HEK293 (cell line): ENCODE data around the gene TUBB3.

ENCODE experiments used
- BCL6B ChIP-seq: fragments of 450-650 bp; formaldehyde crosslinking; IDR thresholded peaks from 2 replicates; pipeline ENCODE4 v1.5.1; 2017; ENCODE audit warnings: missing biosample characterization, missing genetic modification characterization
- KLF7 ChIP-seq: fragments of 450-650 bp; formaldehyde crosslinking; IDR thresholded peaks from 2 replicates; pipeline ENCODE4 v1.5.1; 2016; ENCODE audit warnings: missing biosample characterization, missing genetic modification characterization, borderline replicate concordance
- KLF8 ChIP-seq: fragments of 450-650 bp; formaldehyde crosslinking; IDR thresholded peaks from 2 replicates; pipeline ENCODE4 v1.5.1; 2016; ENCODE audit warnings: missing biosample characterization, missing genetic modification characterization
- MYNN ChIP-seq: fragments of 450-650 bp; formaldehyde crosslinking; IDR thresholded peaks from 2 replicates; pipeline ENCODE4 v1.5.1; 2016; ENCODE audit warnings: missing biosample characterization, missing genetic modification characterization, borderline replicate concordance
- REPIN1 ChIP-seq: fragments of 450-650 bp; formaldehyde crosslinking; IDR thresholded peaks from 2 replicates; pipeline ENCODE4 v1.5.1; 2017; ENCODE audit warnings: missing biosample characterization, missing genetic modification characterization, low read depth
- REST ChIP-seq: fragments of 450-650 bp; formaldehyde crosslinking; IDR thresholded peaks from 2 replicates; pipeline ENCODE4 v1.5.1; 2016; ENCODE audit warnings: missing biosample characterization, missing genetic modification characterization
- SALL2 ChIP-seq: fragments of 450-650 bp; formaldehyde crosslinking; IDR thresholded peaks from 2 replicates; pipeline ENCODE4 v1.5.0; 2017; ENCODE audit warnings: missing biosample characterization, mild to moderate bottlenecking, missing genetic modification characterization, borderline replicate concordance
- WT1 ChIP-seq: fragments of 450-650 bp; formaldehyde crosslinking; IDR thresholded peaks from 2 replicates; pipeline ENCODE4 v1.5.1; 2016; ENCODE audit warnings: missing biosample characterization, missing genetic modification characterization
- ZBTB21 ChIP-seq: fragments of 450-650 bp; formaldehyde crosslinking; IDR thresholded peaks from 2 replicates; pipeline ENCODE4 v1.5.1; 2017; ENCODE audit warnings: missing biosample characterization, missing genetic modification characterization
- ZBTB26 ChIP-seq: fragments of 450-650 bp; formaldehyde crosslinking; optimal IDR thresholded peaks from 2 replicates; pipeline ENCODE3; 2016; ENCODE audit warnings: missing biosample characterization, mild to moderate bottlenecking, missing genetic modification characterization
- ZBTB49 ChIP-seq: fragments of 450-650 bp; formaldehyde crosslinking; IDR thresholded peaks from 2 replicates; pipeline ENCODE4 v1.5.1; 2016; ENCODE audit warnings: missing biosample characterization, missing genetic modification characterization, low read depth
- ZFP37 ChIP-seq: fragments of 450-650 bp; formaldehyde crosslinking; IDR thresholded peaks from 2 replicates; pipeline ENCODE4 v1.5.1; 2016; ENCODE audit warnings: missing biosample characterization, missing genetic modification characterization
- ZNF18 ChIP-seq: fragments of 450-650 bp; formaldehyde crosslinking; IDR thresholded peaks from 2 replicates; pipeline ENCODE4 v1.5.1; 2016; ENCODE audit warnings: missing biosample characterization, missing genetic modification characterization
- ZNF19 ChIP-seq: fragments of 450-650 bp; formaldehyde crosslinking; IDR thresholded peaks from 2 replicates; pipeline ENCODE4; 2016; ENCODE audit warnings: missing biosample characterization, missing genetic modification characterization, low read depth
- ZNF202 ChIP-seq: fragments of 450-650 bp; formaldehyde crosslinking; IDR thresholded peaks from 2 replicates; pipeline ENCODE4 v1.5.1; 2016; ENCODE audit warnings: missing biosample characterization, missing genetic modification characterization, borderline replicate concordance
- ZNF221 ChIP-seq: fragments of 450-650 bp; formaldehyde crosslinking; IDR thresholded peaks from 2 replicates; pipeline ENCODE4 v1.5.1; 2017; ENCODE audit warnings: missing biosample characterization, missing genetic modification characterization, borderline replicate concordance
- ZNF292 ChIP-seq: fragments of 450-650 bp; formaldehyde crosslinking; IDR thresholded peaks from 2 replicates; pipeline ENCODE4 v1.5.1; 2016; ENCODE audit warnings: low read depth, missing biosample characterization, missing genetic modification characterization, borderline replicate concordance
- ZNF324 ChIP-seq: fragments of 450-650 bp; formaldehyde crosslinking; IDR thresholded peaks from 2 replicates; pipeline ENCODE4 v1.5.1; 2016; ENCODE audit warnings: missing biosample characterization, missing genetic modification characterization
- ZNF518A ChIP-seq: fragments of 450-650 bp; formaldehyde crosslinking; conservative IDR thresholded peaks from 2 replicates; pipeline ENCODE4 v1.5.1; 2016; ENCODE audit warnings: low read depth, missing biosample characterization, missing genetic modification characterization
- ZNF561 ChIP-seq: fragments of 450-650 bp; IDR thresholded peaks from 2 replicates; pipeline ENCODE4 v1.5.1; 2018; ENCODE audit warnings: missing biosample characterization, missing genetic modification characterization, borderline replicate concordance
- ZNF624 ChIP-seq: fragments of 450-650 bp; formaldehyde crosslinking; IDR thresholded peaks from 2 replicates; pipeline ENCODE4 v1.5.1; 2017; ENCODE audit warnings: missing biosample characterization, missing genetic modification characterization
- ZNF677 ChIP-seq: fragments of 450-650 bp; IDR thresholded peaks from 2 replicates; pipeline ENCODE4 v1.5.0; 2018; ENCODE audit warnings: missing biosample characterization, mild to moderate bottlenecking, missing genetic modification characterization, moderate library complexity
- ZNF830 ChIP-seq: fragments of 450-650 bp; IDR thresholded peaks from 2 replicates; pipeline ENCODE4 v1.5.0; 2018; ENCODE audit warnings: missing biosample characterization, missing genetic modification characterization, low read depth, mild to moderate bottlenecking, moderate library complexity

Gene TUBB3

GRCh38 chr16:89917773-89918452 lies 5.2 kb upstream of the TUBB3 start (continued):
- no peak for TF ChIP-seq MYNN (tag by site-specific recombination)
- no peak for TF ChIP-seq ZNF624
- peak; percentile 73 for TF ChIP-seq ZBTB26 (tag by site-specific recombination)
- no peak for TF ChIP-seq REPIN1 (tag by site-specific recombination)
- TF ChIP-seq KLF8 (tag by site-specific recombination): peak; percentile 90
- TF ChIP-seq WT1: peak; percentile 57; the same call in 1 of the 2 replicates
- TF ChIP-seq ZNF221 (tag by site-specific recombination): no peak
- TF ChIP-seq KLF7 (tag by site-specific recombination): peak; percentile 100
- no peak for TF ChIP-seq SALL2 (tag by site-specific recombination)
- no peak for TF ChIP-seq ZNF19 (tag by site-specific recombination)
- TF ChIP-seq ZNF202 (tag by site-specific recombination): no peak
- no peak for TF ChIP-seq ZBTB21 (tag by site-specific recombination)
- peak; percentile 40; the same call in 1 of the 2 replicates for TF ChIP-seq ZBTB49 (tag by site-specific recombination)
- TF ChIP-seq ZNF518A (tag by site-specific recombination): no peak
- TF ChIP-seq ZNF561: peak; percentile 90; the same call in 1 of the 2 replicates
- no peak for TF ChIP-seq ZFP37
- TF ChIP-seq BCL6B (tag by site-specific recombination): no peak
- peak; percentile 66; the same call in 1 of the 2 replicates for TF ChIP-seq ZNF324 (tag by site-specific recombination)
- no peak for TF ChIP-seq ZNF830 (tag by site-specific recombination)
- TF ChIP-seq ZNF18 (tag by site-specific recombination): peak; percentile 79
- no peak for TF ChIP-seq ZNF292 (tag by site-specific recombination)
- TF ChIP-seq ZNF677 (tag by site-specific recombination): no peak
- TF ChIP-seq REST: no peak
